Sigmoid colon (tissue), 7 donors: ENCODE measurements around the gene NKAPL. TPM values are rescaled to one million over a fixed set of nuclear protein-coding genes. Genes with fewer than 3 reads are reported as not detected.

Experiments
- DNase-seq: peaks from one replicate; pipeline ENCODE4 v3.0.0-alpha.2; 2019
- H3K27ac ChIP-seq, 4 donors: fragments of 200-600 bp; sonication (generic); one replicate each; pipeline ENCODE4 v1.5.1; 2016 to 2019; ENCODE audit warnings: mild to moderate bottlenecking in 1 of 4
- H3K27me3 ChIP-seq, 3 donors: fragments of 200-600 bp; sonication (generic); one replicate each; pipeline ENCODE4 v1.5.1; 2019; ENCODE audit warnings: mild to moderate bottlenecking in 1 of 3
- H3K36me3 ChIP-seq, 4 donors: fragments of 200-600 bp; sonication (generic); one replicate each; pipeline ENCODE4 v1.5.1; 2016 to 2019
- H3K4me1 ChIP-seq, 4 donors: fragments of 200-600 bp; sonication (generic); one replicate each; pipeline ENCODE4 v1.5.1; 2017 to 2019
- H3K4me3 ChIP-seq, 4 donors: fragments of 200-600 bp; sonication (generic); one replicate each; pipeline ENCODE4 v1.5.1; 2017 to 2019; ENCODE audit warnings: mild to moderate bottlenecking in 2 of 4, moderate library complexity in 1 of 4
- H3K9me3 ChIP-seq, 4 donors: fragments of 200-600 bp in 3 of 4; sonication (generic) in 3 of 4; one replicate each; pipeline versions ENCODE4 v1.5.1 to v1.6.1; 2013 to 2019
- CTCF ChIP-seq, 4 experiments: fragments of 450-650 bp in 3 of 4; fragments of 200-600 bp in 1 of 4; IDR thresholded peaks; one replicate each; pipeline ENCODE4 v1.5.1; 2016 to 2019; ENCODE audit warnings: antibody characterized with exemption in 4 of 4, mild to moderate bottlenecking in 3 of 4, moderate library complexity in 2 of 4
- EP300 ChIP-seq, 4 donors: sonication (generic); formaldehyde crosslinking; IDR thresholded peaks; one replicate each; pipeline ENCODE4 v1.6.1; 2017; ENCODE audit warnings: antibody characterized with exemption in 4 of 4
- POLR2A ChIP-seq, 2 donors: fragments of 450-650 bp; IDR thresholded peaks; one replicate each; pipeline ENCODE4 v1.6.1; 2016; ENCODE audit warnings: antibody characterized with exemption in 2 of 2, mild to moderate bottlenecking in 2 of 2, moderate library complexity in 2 of 2
- POLR2AphosphoS5 ChIP-seq, 4 donors: sonication (generic); formaldehyde crosslinking; IDR thresholded peaks; one replicate each; pipeline ENCODE4 v1.6.1; 2017; ENCODE audit warnings: antibody characterized with exemption in 4 of 4
- WGBS, 2 donors: extraction: QIAGEN DNeasy Blood & Tissue Kit; methylation state at CpG; one replicate each; pipeline ENCODE4 v1.1.7; 2013; 5-methylcytosine and 5-hydroxymethylcytosine counted together
- intact Hi-C: fragments of 100-400 bp; cut with DNase I; formaldehyde crosslinking; loops from one replicate; pipeline ENCODE4 v1.15.1; 2023
- polyA plus RNA-seq, 3 donors: library from polyadenylated mRNA; stranded (reverse); fragments of 200-250 nt; gene quantifications; one replicate each; pipeline ENCODE4 v1.2.3, GENCODE V29; 2013
- total RNA-seq, 4 donors: library from RNA; depleted of rRNA; stranded (reverse); fragments of >200 nt; gene quantifications; one replicate each; pipeline ENCODE4 v1.1.0, GENCODE V29; 2016
- donor health status: healthy with polysubstance abuse.
- donor health status: Bipolar disorder and iron deficiency.
- donor health status: healthy.

NKAPL gene
- total RNA-seq (1 to 10 TPM; 2.6 to 7.5 (median 3.8) TPM), polyA plus RNA-seq (under 1 TPM in 2 of 3 donors, not detected in 1; 0.55 to 0.60 TPM)

DNA sequence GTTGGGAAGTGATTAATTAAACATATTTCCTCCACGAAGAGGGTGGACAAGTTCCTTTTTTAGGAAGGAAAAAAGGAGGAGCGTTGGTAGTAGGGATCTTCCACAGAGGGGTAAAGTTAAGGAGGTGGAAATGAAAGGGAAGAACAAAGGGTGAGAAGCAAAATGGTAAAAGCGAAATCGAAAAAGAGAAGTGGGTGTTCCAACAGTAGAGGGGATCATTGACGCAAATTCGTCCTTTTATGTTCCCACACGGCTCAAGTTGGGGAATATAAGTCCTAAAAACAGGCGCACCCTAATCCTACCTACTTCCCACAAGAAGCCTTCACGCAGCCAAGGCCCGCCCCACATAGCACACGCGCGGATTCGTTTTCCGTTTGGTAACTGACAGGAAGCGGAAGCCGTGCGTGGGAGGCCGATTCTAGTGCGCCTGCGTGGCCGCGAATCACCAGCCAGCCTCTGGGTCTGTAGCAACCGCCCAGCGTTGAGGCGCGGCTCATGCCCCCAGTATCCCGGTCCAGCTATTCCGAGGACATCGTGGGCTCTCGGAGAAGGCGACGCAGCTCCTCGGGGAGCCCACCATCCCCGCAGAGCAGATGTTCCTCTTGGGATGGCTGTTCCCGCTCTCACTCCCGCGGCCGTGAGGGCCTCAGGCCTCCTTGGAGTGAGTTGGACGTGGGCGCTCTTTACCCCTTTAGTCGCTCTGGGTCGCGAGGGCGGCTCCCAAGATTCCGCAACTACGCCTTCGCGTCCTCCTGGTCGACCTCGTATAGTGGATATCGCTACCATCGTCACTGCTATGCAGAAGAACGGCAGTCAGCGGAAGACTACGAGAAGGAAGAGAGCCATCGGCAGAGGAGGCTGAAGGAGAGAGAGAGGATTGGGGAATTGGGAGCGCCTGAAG lies at the start of gene NKAPL:
Gene NKAPL, plus strand, starts transcription at position 421 of the 901 bp plus-strand sequence. Its CDS starts 75 bp downstream, at position 496.
- Histone ChIP-seq H3K27me3 (no peaks in the 10 kb centered on the region), H3K4me3 (peak within 1 kb of the TSS; percentile 31 to 53 (median 46)), H3K36me3 (no peaks in the 10 kb centered on the region), H3K4me1 (peaks cover 0 to 9% (median 7%) of the 10 kb centered on the region in 4 donors), H3K9me3 (no peaks in the 10 kb centered on the region), H3K27ac (peak within 1 kb of the TSS in 3 of 4 donors; percentile 13 to 32 (median 22))
- intact Hi-C loops = no loop called here
- TF ChIP-seq EP300 (IDR thresholded peaks at IDR 0.05) (no peak), POLR2AphosphoS5 (IDR thresholded peaks at IDR 0.05) (peak; percentile 49 to 81 (median 73))
- 43 to 67% methylated on average over 58 of the region's 58 CpGs for WGBS, 2 donors
- DNase-seq = peak; percentile 93

- intact Hi-C loops = no loop called here
- Histone ChIP-seq H3K27ac (no peak overlapping the region), H3K36me3 (no peaks in the 10 kb centered on the region), H3K27me3 (peaks cover 45 to 98% (median 77%) of the 10 kb centered on the region in 3 donors), H3K4me3 (no peak overlapping the region), H3K9me3 (no peaks in the 10 kb centered on the region), H3K4me1 (peaks cover 0 to 13% (median 11%) of the 10 kb centered on the region in 4 donors)
- DNase-seq = no peak
- WGBS, 2 donors = 45 to 69% methylated on average over 7 of the region's 7 CpGs
- TF ChIP-seq EP300 (IDR thresholded peaks at IDR 0.05) = no peak
- TF ChIP-seq POLR2A (IDR thresholded peaks at IDR 0.05) = no peak
- TF ChIP-seq CTCF (IDR thresholded peaks at IDR 0.05) = no peak
- TF ChIP-seq POLR2AphosphoS5 (IDR thresholded peaks at IDR 0.05) = no peak
These were observed 49.2 kb upstream of the NKAPL start for GRCh38 chr6:28209753-28210535.

- intact Hi-C loops = no loop called here
- WGBS, 2 donors = 13 to 43% methylated on average over 16 of the region's 16 CpGs
These were observed 47.1 kb upstream of the NKAPL start for GRCh38 chr6:28211840-28212509.

DNA sequence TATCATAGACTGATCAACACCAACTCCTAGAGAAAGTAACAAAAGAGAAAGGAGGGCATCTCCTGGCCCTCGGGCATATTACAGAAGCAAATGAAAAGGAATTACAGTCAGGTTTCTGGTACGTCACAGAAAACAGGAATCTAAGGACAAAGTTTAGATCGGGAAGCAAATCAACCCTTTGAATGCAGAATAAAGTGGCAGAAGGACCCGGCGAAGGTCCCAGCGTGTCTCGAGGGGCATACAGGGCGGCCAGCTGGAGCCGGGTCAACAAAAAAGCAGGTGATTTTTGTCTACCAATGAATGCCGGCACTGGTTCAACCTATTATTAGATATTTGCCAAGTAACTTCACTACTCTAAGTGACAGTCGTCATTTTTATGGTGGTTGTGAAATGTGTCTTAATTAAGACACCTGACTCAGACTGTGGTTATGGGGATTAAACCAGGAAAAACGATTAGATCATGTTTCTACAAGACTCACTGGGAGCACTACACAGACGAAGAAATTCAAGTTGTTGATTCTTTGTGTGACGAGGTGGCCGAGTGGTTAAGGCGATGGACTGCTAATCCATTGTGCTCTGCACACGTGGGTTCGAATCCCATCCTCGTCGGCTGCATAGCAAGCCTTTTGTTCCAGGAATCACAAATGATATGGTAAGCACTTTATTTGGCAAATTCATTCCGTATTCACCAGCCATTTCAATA lies 46.4 kb upstream of the NKAPL start:
- no peaks in the 10 kb centered on the region for H3K9me3 ChIP-seq

More at GRCh38 chr6:28211840-28212509, 47.1 kb upstream of the NKAPL start:
- Histone ChIP-seq H3K4me3 (no peak overlapping the region), H3K4me1 (peaks cover 0 to 13% (median 11%) of the 10 kb centered on the region in 4 donors), H3K27me3 (peaks cover 40 to 96% (median 84%) of the 10 kb centered on the region in 3 donors), H3K27ac (no peak overlapping the region), H3K9me3 (no peaks in the 10 kb centered on the region), H3K36me3 (no peaks in the 10 kb centered on the region)
- TF ChIP-seq CTCF (IDR thresholded peaks at IDR 0.05) (no peak), POLR2A (IDR thresholded peaks at IDR 0.05) (no peak), POLR2AphosphoS5 (IDR thresholded peaks at IDR 0.05) (no peak), EP300 (IDR thresholded peaks at IDR 0.05) (no peak)
- DNase-seq = no peak

More for the DNA sequence above, 46.4 kb upstream of the NKAPL start:
- intact Hi-C loops = no loop called here
- no peak for DNase-seq
- WGBS, 2 donors = 1% methylated on average over 21 of the region's 21 CpGs
- H3K27ac ChIP-seq = no peak overlapping the region
- TF ChIP-seq EP300 (IDR thresholded peaks at IDR 0.05) (no peak), CTCF (IDR thresholded peaks at IDR 0.05) (no peak), POLR2A (IDR thresholded peaks at IDR 0.05) (no peak), POLR2AphosphoS5 (IDR thresholded peaks at IDR 0.05) (no peak)
- H3K36me3 ChIP-seq = no peaks in the 10 kb centered on the region
- H3K4me1 ChIP-seq = peaks cover 0 to 7% (median 6%) of the 10 kb centered on the region in 4 donors
- no peak overlapping the region for H3K4me3 ChIP-seq
- peaks cover 33 to 89% (median 77%) of the 10 kb centered on the region in 3 donors for H3K27me3 ChIP-seq
